ENCODE data around the gene CYTH1. TPM values are rescaled to one million over a fixed set of nuclear protein-coding genes. Genes with fewer than 3 reads are reported as not detected.

CYTH1 gene
- total RNA-seq, 1 experiment from 2014 or later: 20.0 TPM

DNA sequence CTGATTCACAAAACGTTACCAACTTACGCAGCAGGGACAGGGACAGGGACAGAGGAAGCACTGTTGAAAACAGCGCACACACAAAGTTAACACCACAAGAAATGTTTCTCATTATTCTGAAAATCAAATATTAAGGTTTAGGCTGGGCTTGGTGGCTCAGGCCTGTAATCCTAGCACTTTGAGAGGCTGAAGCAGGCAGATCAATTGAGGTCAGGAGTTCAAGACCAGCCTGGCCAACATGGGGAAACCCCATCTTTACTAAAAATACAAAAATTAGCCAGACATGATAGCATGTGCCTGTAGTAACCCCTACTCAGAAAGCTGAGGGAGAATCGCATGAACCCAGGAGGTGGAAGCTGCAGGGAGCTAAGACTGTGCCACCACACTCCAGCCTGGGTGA is 4.2 kb downstream of the CYTH1 start:
- POLR2A ChIA-PET: no interaction called here
- H3K4me3 Mint-ChIP-seq: no peak overlapping the region
- no peak for DNase-seq (ENCODE audit: low spot score)
- no peaks in the 10 kb centered on the region for H3K36me3 Mint-ChIP-seq
- peaks cover 24% of the 10 kb centered on the region for H3K4me1 Mint-ChIP-seq
- ATAC-seq: no peak
- no peak overlapping the region for H3K27ac Mint-ChIP-seq
- no peak for TF ChIP-seq JAZF1 (CRISPR knock-in tag; IDR thresholded peaks at IDR 0.05)
- TF ChIP-seq, protein P1, sequence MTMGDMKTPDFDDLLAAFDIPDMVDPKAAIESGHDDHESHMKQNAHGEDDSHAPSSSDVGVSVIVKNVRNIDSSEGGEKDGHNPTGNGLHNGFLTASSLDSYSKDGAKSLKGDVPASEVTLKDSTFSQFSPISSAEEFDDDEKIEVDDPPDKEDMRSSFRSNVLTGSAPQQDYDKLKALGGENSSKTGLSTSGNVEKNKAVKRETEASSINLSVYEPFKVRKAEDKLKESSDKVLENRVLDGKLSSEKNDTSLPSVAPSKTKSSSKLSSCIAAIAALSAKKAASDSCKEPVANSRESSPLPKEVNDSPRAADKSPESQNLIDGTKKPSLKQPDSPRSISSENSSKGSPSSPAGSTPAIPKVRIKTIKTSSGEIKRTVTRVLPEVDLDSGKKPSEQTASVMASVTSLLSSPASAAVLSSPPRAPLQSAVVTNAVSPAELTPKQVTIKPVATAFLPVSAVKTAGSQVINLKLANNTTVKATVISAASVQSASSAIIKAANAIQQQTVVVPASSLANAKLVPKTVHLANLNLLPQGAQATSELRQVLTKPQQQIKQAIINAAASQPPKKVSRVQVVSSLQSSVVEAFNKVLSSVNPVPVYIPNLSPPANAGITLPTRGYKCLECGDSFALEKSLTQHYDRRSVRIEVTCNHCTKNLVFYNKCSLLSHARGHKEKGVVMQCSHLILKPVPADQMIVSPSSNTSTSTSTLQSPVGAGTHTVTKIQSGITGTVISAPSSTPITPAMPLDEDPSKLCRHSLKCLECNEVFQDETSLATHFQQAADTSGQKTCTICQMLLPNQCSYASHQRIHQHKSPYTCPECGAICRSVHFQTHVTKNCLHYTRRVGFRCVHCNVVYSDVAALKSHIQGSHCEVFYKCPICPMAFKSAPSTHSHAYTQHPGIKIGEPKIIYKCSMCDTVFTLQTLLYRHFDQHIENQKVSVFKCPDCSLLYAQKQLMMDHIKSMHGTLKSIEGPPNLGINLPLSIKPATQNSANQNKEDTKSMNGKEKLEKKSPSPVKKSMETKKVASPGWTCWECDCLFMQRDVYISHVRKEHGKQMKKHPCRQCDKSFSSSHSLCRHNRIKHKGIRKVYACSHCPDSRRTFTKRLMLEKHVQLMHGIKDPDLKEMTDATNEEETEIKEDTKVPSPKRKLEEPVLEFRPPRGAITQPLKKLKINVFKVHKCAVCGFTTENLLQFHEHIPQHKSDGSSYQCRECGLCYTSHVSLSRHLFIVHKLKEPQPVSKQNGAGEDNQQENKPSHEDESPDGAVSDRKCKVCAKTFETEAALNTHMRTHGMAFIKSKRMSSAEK (CRISPR knock-in tag; IDR thresholded peaks at IDR 0.05; ENCODE audit: borderline replicate concordance): no peak
- no peak for TF ChIP-seq SMAD4 (CRISPR knock-in tag; IDR thresholded peaks at IDR 0.05)
- peaks cover 3% of the 10 kb centered on the region; the same call in 1 of the 2 replicates for H3K27me3 Mint-ChIP-seq (ENCODE audit: low read depth)
- CTCF ChIA-PET: no interaction called here
- H3K9me3 Mint-ChIP-seq: no peaks in the 10 kb centered on the region

DNA sequence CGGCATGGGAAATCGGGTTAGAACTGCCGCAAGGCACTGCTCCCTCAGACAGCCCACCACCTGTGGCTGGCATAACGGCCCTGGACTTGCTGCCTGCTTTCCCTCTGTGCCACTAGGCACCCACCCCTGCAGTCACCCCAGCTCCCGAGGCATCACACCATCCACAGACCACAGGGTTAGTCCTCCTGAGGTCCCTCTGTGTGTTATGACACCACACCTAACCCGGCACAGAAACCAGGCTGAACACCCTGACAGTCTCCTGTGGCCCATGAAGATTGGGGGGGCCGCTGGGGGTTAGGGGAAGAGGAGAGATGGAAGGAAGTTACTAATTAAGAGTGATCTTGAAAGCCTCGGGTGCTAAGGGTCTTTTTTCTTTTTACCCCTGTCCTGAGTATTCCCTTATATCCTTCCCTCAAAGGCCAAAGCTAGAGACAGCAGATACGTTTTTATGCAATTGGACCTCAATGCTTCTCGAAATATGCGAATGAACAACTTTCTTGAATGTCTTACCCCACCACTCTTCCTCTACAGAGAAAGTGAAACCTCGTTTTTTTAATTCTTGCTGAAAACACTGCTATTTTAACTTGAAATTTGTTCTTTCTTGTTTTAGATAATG is 7.0 kb downstream of the CYTH1 start:
- POLR2A ChIA-PET: no interaction called here
- peak overlapping the region; percentile 72 for H3K27ac Mint-ChIP-seq
- ATAC-seq (peak; percentile 52; the same call in 1 of the 2 replicates), DNase-seq (ENCODE audit: low spot score) (no peak)
- no peaks in the 10 kb centered on the region for H3K9me3 Mint-ChIP-seq
- peaks cover 16% of the 10 kb centered on the region for H3K4me1 Mint-ChIP-seq
- H3K4me3 Mint-ChIP-seq: no peak overlapping the region
- CTCF ChIA-PET: no interaction called here
- H3K36me3 Mint-ChIP-seq: no peaks in the 10 kb centered on the region
- no peaks in the 10 kb centered on the region; the same call in 1 of the 2 replicates for H3K27me3 Mint-ChIP-seq (ENCODE audit: low read depth)
- TF ChIP-seq OVOL2 (CRISPR knock-in tag; IDR thresholded peaks at IDR 0.05; ENCODE audit: borderline replicate concordance) (no peak), SMAD3 (CRISPR knock-in tag; IDR thresholded peaks at IDR 0.05; ENCODE audit: borderline replicate concordance) (no peak), TCF7 (CRISPR knock-in tag; IDR thresholded peaks at IDR 0.05; ENCODE audit: low read depth) (no peak), ATF1 (CRISPR knock-in tag; IDR thresholded peaks at IDR 0.05) (no peak), ZNF671 (CRISPR knock-in tag; IDR thresholded peaks at IDR 0.05) (no peak)
- TF ChIP-seq, protein P2, sequence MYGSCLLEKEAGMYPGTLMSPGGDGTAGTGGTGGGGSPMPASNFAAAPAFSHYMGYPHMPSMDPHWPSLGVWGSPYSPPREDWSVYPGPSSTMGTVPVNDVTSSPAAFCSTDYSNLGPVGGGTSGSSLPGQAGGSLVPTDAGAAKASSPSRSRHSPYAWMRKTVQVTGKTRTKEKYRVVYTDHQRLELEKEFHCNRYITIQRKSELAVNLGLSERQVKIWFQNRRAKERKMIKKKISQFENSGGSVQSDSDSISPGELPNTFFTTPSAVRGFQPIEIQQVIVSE (CRISPR knock-in tag; IDR thresholded peaks at IDR 0.05; ENCODE audit: borderline replicate concordance): no peak
- TF ChIP-seq, protein P3, sequence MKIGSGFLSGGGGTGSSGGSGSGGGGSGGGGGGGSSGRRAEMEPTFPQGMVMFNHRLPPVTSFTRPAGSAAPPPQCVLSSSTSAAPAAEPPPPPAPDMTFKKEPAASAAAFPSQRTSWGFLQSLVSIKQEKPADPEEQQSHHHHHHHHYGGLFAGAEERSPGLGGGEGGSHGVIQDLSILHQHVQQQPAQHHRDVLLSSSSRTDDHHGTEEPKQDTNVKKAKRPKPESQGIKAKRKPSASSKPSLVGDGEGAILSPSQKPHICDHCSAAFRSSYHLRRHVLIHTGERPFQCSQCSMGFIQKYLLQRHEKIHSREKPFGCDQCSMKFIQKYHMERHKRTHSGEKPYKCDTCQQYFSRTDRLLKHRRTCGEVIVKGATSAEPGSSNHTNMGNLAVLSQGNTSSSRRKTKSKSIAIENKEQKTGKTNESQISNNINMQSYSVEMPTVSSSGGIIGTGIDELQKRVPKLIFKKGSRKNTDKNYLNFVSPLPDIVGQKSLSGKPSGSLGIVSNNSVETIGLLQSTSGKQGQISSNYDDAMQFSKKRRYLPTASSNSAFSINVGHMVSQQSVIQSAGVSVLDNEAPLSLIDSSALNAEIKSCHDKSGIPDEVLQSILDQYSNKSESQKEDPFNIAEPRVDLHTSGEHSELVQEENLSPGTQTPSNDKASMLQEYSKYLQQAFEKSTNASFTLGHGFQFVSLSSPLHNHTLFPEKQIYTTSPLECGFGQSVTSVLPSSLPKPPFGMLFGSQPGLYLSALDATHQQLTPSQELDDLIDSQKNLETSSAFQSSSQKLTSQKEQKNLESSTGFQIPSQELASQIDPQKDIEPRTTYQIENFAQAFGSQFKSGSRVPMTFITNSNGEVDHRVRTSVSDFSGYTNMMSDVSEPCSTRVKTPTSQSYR (CRISPR knock-in tag; IDR thresholded peaks at IDR 0.05): no peak
- TF ChIP-seq, protein P4, sequence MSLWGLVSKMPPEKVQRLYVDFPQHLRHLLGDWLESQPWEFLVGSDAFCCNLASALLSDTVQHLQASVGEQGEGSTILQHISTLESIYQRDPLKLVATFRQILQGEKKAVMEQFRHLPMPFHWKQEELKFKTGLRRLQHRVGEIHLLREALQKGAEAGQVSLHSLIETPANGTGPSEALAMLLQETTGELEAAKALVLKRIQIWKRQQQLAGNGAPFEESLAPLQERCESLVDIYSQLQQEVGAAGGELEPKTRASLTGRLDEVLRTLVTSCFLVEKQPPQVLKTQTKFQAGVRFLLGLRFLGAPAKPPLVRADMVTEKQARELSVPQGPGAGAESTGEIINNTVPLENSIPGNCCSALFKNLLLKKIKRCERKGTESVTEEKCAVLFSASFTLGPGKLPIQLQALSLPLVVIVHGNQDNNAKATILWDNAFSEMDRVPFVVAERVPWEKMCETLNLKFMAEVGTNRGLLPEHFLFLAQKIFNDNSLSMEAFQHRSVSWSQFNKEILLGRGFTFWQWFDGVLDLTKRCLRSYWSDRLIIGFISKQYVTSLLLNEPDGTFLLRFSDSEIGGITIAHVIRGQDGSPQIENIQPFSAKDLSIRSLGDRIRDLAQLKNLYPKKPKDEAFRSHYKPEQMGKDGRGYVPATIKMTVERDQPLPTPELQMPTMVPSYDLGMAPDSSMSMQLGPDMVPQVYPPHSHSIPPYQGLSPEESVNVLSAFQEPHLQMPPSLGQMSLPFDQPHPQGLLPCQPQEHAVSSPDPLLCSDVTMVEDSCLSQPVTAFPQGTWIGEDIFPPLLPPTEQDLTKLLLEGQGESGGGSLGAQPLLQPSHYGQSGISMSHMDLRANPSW (CRISPR knock-in tag; conservative IDR thresholded peaks at IDR 0.05; ENCODE audit: low read depth): no peak

Measured in WTC11 (cell line).